Esophagus squamous epithelium (tissue), 5 donors: ENCODE results near the gene DAB1. TPM values are rescaled to one million over a fixed set of nuclear protein-coding genes. Genes with fewer than 3 reads are reported as not detected.

Experiments used
- DNase-seq: peaks from one replicate; lab custom pipeline; 2025; lab: John Stamatoyannopoulos, UW
- H3K27ac ChIP-seq, 4 donors: fragments of 200-600 bp; sonication (generic); one replicate each; pipeline ENCODE4 v1.5.1; 2016 to 2019; ENCODE audit warnings: mild to moderate bottlenecking in 1 of 4
- H3K27me3 ChIP-seq, 4 donors: fragments of 200-600 bp; sonication (generic); 1 replicate in 3 of 4; 2 replicates in 1 of 4; pipeline versions ENCODE4 v1.5.1 to v1.6.0; 2017 to 2021; ENCODE audit warnings: antibody characterized with exemption in 1 of 4
- H3K36me3 ChIP-seq, 3 donors: fragments of 200-600 bp; sonication (generic); one replicate each; pipeline ENCODE4 v1.5.1; 2016 to 2019
- H3K4me1 ChIP-seq, 3 donors: fragments of 200-600 bp; sonication (generic); one replicate each; pipeline ENCODE4 v1.5.1; 2017 to 2019
- H3K4me3 ChIP-seq, 4 donors: fragments of 200-600 bp; sonication (generic); 1 replicate in 3 of 4; 2 replicates in 1 of 4; pipeline ENCODE4 v1.5.1; 2016 to 2019; ENCODE audit warnings: mild to moderate bottlenecking in 2 of 4, moderate library complexity in 1 of 4
- H3K9me3 ChIP-seq, 3 donors: fragments of 200-600 bp; sonication (generic); one replicate each; pipeline ENCODE4 v1.5.1; 2016 to 2019
- CTCF ChIP-seq, 6 experiments: fragments of 450-650 bp in 4 of 6; fragments of 200-600 bp in 2 of 6; sonication (generic) in 2 of 6; IDR thresholded peaks; one replicate each; pipeline ENCODE4 v1.5.1; 2016 to 2019; ENCODE audit warnings: antibody characterized with exemption in 6 of 6, mild to moderate bottlenecking in 4 of 6, moderate library complexity in 4 of 6
- POLR2A ChIP-seq, 4 donors: fragments of 450-650 bp; IDR thresholded peaks; one replicate each; pipeline ENCODE4 v1.6.1; 2017; ENCODE audit warnings: antibody characterized with exemption in 4 of 4, mild to moderate bottlenecking in 4 of 4, moderate library complexity in 3 of 4
- WGBS, 2 donors: methylation state at CpG; one replicate each; pipeline ENCODE4 v1.1.5; 2018; 5-methylcytosine and 5-hydroxymethylcytosine counted together
- intact Hi-C: fragments of 100-400 bp; cut with DNase I; formaldehyde crosslinking; loops from one replicate; pipeline ENCODE4 v1.15.0; 2022
- total RNA-seq, 4 donors: library from RNA; depleted of rRNA; stranded (reverse); fragments of >200 nt; gene quantifications; one replicate each; pipeline ENCODE4 v1.1.0, GENCODE V29; 2016
- donor health status: DM: yes; HTN: yes; CAD: no.

The DAB1 gene
- total RNA-seq, 4 donors from 2014 or later, result under 0.01 TPM; not detected in 3

GRCh38 chr1:57033222-57034001, 390.4 kb downstream of the DAB1 start:
- no peak for DNase-seq
- H3K27me3 ChIP-seq, result no peaks in the 10 kb centered on the region
- no peak overlapping the region for H3K4me3 ChIP-seq
- peaks cover 0 to 8% (median 0%) of the 10 kb centered on the region in 3 donors for H3K9me3 ChIP-seq
- H3K4me1 ChIP-seq, result no peaks in the 10 kb centered on the region
- WGBS, 2 donors, result 67 to 73% methylated on average over 8 of the region's 8 CpGs
- TF ChIP-seq POLR2A (IDR thresholded peaks at IDR 0.05) (no peak), CTCF (IDR thresholded peaks at IDR 0.05) (no peak)
- H3K36me3 ChIP-seq, result no peaks in the 10 kb centered on the region
- intact Hi-C loops, result no loop called here
- no peak overlapping the region for H3K27ac ChIP-seq

GRCh38 chr1:57026624-57027354, 397.1 kb downstream of the DAB1 start:
- WGBS, 2 donors, result 52 to 60% methylated on average over 4 of the region's 4 CpGs
- Histone ChIP-seq H3K27me3 (no peaks in the 10 kb centered on the region), H3K9me3 (peaks cover 0 to 8% (median 0%) of the 10 kb centered on the region in 3 donors), H3K4me3 (no peak overlapping the region), H3K4me1 (no peaks in the 10 kb centered on the region), H3K36me3 (no peaks in the 10 kb centered on the region), H3K27ac (no peak overlapping the region)
- intact Hi-C loops, result no loop called here
- DNase-seq, result no peak
- TF ChIP-seq POLR2A (IDR thresholded peaks at IDR 0.05), result no peak
- no peak for TF ChIP-seq CTCF (IDR thresholded peaks at IDR 0.05)

- 66 to 80% methylated on average over 1 to 8 of the region's 8 CpGs for WGBS, 2 donors
- TF ChIP-seq CTCF (IDR thresholded peaks at IDR 0.05) (no peak), POLR2A (IDR thresholded peaks at IDR 0.05) (no peak)
These were observed 399.0 kb downstream of the DAB1 start for GRCh38 chr1:57024855-57025254.

GRCh38 chr1:57024428-57024827, 399.4 kb downstream of the DAB1 start:
- TF ChIP-seq POLR2A (IDR thresholded peaks at IDR 0.05), result no peak
- TF ChIP-seq CTCF (IDR thresholded peaks at IDR 0.05), result no peak
- Histone ChIP-seq H3K27me3 (no peaks in the 10 kb centered on the region), H3K4me3 (no peak overlapping the region), H3K4me1 (no peaks in the 10 kb centered on the region), H3K9me3 (peaks cover 0 to 7% (median 0%) of the 10 kb centered on the region in 3 donors), H3K36me3 (no peaks in the 10 kb centered on the region), H3K27ac (no peak overlapping the region)
- WGBS, 2 donors, result 48 to 53% methylated on average over 3 to 4 of the region's 4 CpGs
- intact Hi-C loops, result no loop called here
- no peak for DNase-seq

More at GRCh38 chr1:57024855-57025254, 399.0 kb downstream of the DAB1 start:
- Histone ChIP-seq H3K4me3 (no peak overlapping the region), H3K36me3 (no peaks in the 10 kb centered on the region), H3K9me3 (peaks cover 0 to 8% (median 0%) of the 10 kb centered on the region in 3 donors), H3K4me1 (no peaks in the 10 kb centered on the region), H3K27me3 (no peaks in the 10 kb centered on the region), H3K27ac (no peak overlapping the region)
- intact Hi-C loops, result no loop called here
- DNase-seq, result no peak

- Histone ChIP-seq H3K4me1 (no peaks in the 10 kb centered on the region), H3K27ac (no peak overlapping the region), H3K4me3 (no peak overlapping the region), H3K36me3 (no peaks in the 10 kb centered on the region), H3K9me3 (no peaks in the 10 kb centered on the region), H3K27me3 (no peaks in the 10 kb centered on the region)
- 42 to 44% methylated on average over 1 of the region's 1 CpG for WGBS, 2 donors
- intact Hi-C loops, result no loop called here
- DNase-seq, result no peak
- no peak for TF ChIP-seq POLR2A (IDR thresholded peaks at IDR 0.05)
- no peak for TF ChIP-seq CTCF (IDR thresholded peaks at IDR 0.05)
These were observed 403.6 kb downstream of the DAB1 start for GRCh38 chr1:57020216-57020615.
